Fibroblast of the aortic adventitia (primary cell): ENCODE data around the gene CYP46A1. TPM values are rescaled to one million over a fixed set of nuclear protein-coding genes. Genes with fewer than 3 reads are reported as not detected.
A peak's percentile ranks its signal among the peaks of the same experiment; 100 is the strongest.

Experiments
- DNase-seq: peaks from one replicate; pipeline ENCODE4 v3.0.0-alpha.2; 2010; ENCODE audit warnings: low read depth
- H3K4me3 ChIP-seq: 2 replicates; pipeline ENCODE4 v1.5.1; 2011; ENCODE audit warnings: low read depth, mild to moderate bottlenecking, control low read depth, low read length, moderate library complexity
- CTCF ChIP-seq: IDR thresholded peaks from 2 replicates; pipeline ENCODE4 v1.5.1; 2011; ENCODE audit warnings: mild to moderate bottlenecking, low read length, control low read depth, inconsistent platforms; ENCODE audit not compliant: insufficient read depth
- total RNA-seq: library from RNA; depleted of rRNA; stranded (reverse); fragments of >200 nt; gene quantifications from 2 replicates; pipeline ENCODE4 v1.2.3, GENCODE V29; 2012; ENCODE audit warnings: low replicate concordance

CYP46A1 gene
- total RNA-seq, 1 donor, result 0.36 TPM

DNA sequence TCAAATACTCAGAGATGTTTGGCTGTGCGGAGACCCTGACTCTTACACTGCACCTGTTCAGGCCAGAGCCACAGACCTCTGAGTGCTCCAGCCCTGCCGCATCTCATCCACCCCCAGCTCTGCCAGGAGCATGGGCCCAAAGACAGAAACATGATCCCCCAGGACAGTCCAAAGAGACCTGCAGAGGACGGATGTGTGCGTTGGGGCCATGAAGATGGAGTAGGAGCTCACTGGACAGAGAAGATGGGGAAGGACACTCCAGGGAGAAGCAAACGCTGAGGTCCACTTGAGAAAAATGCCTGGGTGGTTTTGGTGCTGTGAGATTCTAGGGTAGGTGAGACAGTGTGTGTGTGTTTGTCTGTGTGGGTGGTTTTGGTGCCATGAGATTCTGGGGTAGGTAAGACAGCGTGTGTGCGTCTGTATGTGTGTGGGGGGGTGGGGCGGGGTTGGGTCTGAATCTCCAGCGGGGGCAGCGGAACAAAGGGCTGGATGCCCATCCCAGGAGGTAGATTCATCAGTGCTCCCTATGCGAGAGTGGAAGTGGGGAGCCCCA lies 40.0 kb upstream of the CYP46A1 start:
- DNase-seq, result no peak
- TF ChIP-seq CTCF, result no peak
- no peak overlapping the region for H3K4me3 ChIP-seq

GRCh38 chr14:99644723-99645544 lies 39.2 kb upstream of the CYP46A1 start, which contains the start of gene HHIPL1:
Gene HHIPL1, plus strand, starts transcription at chr14:99645129. Its CDS starts 79 bp downstream, at chr14:99645208.
- H3K4me3 ChIP-seq, result peak within 1 kb of the TSS; percentile 48
- peak; percentile 30 for DNase-seq
- TF ChIP-seq CTCF, result no peak

DNA sequence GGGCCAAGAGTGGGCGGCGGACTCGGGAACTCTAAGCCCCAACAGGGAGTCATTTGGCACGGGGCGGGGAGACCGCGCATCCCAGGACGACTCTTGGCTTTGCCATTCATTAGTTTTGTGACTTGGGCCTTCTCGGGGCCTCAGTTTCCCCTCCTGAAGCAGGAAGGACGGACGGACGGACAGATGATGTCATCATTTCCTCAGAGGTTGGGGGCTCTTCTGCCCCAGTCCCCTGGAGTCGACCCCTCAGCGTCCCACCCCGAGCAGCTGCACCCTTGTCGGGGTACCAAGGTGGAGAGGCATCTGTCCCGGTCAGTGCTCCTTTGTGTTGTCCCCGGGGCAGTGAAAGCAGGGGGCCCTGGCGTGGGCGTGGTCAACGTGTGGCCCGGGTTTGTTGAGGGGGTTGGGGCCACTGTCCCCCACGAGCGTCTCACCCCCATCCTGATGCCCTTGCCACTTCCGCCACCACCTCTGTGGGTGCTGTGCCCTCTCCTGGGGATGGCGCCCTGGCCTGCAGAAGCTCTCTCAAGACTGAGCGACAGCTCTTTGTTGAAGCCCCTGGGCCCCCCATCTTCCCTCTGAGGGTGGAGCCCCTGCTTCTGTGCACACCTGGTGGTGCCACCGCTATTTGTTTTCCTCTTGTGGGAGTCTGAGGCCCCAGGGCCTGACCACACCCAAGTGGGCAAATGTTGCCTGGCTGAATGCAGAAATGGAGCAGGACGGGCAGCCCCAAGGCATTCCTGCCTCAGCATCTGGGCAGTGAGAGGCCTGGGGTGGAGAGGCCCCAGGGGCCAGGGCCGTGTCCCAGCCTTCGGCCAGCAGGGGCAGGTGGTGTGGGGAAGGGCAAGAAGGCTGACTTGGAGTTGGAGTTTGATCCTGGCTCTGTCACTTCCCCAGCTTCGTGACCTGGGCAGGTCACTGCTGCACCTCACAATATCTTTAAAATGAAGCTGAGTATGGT lies 38.3 kb upstream of the CYP46A1 start:
- H3K4me3 ChIP-seq, result peak overlapping the region; percentile 48
- TF ChIP-seq CTCF, result no peak
- DNase-seq, result no peak

- peak; percentile 24 for DNase-seq
- no peak overlapping the region for H3K4me3 ChIP-seq
- no peak for TF ChIP-seq CTCF
Measured at GRCh38 chr14:99647411-99647810, 36.7 kb upstream of the CYP46A1 start.

GRCh38 chr14:99648027-99648784 lies 35.9 kb upstream of the CYP46A1 start:
- no peak overlapping the region for H3K4me3 ChIP-seq
- no peak for DNase-seq
- no peak for TF ChIP-seq CTCF

- no peak for TF ChIP-seq CTCF
- H3K4me3 ChIP-seq, result no peak overlapping the region
- peak; percentile 66 for DNase-seq
Measured at GRCh38 chr14:99649219-99649618, 34.9 kb upstream of the CYP46A1 start.
